Osteocyte (in vitro differentiated cells): ENCODE measurements around the gene PRR14. TPM values are rescaled to one million over a fixed set of nuclear protein-coding genes. Genes with fewer than 3 reads are reported as not detected.

Experiments
- DNase-seq: peaks from one replicate; pipeline ENCODE4 v3.0.0; 2021; ENCODE audit warnings: mixed read lengths; ENCODE audit not compliant: unreplicated experiment; ENCODE audit errors: extremely low spot score
- H3K27ac Mint-ChIP-seq: one replicate; pipeline ENCODE4 v1.8.0; 2021; ENCODE audit warnings: mild to moderate bottlenecking, mixed read lengths; ENCODE audit not compliant: unreplicated experiment
- H3K27me3 Mint-ChIP-seq: one replicate; pipeline ENCODE4 v1.8.0; 2021; ENCODE audit warnings: mixed read lengths; ENCODE audit not compliant: unreplicated experiment
- H3K36me3 Mint-ChIP-seq: one replicate; pipeline ENCODE4 v1.8.0; 2021; ENCODE audit warnings: mixed read lengths; ENCODE audit not compliant: unreplicated experiment
- H3K4me1 Mint-ChIP-seq: one replicate; pipeline ENCODE4 v1.8.0; 2021; ENCODE audit warnings: mixed read lengths; ENCODE audit not compliant: unreplicated experiment
- H3K4me3 Mint-ChIP-seq: one replicate; pipeline ENCODE4 v1.8.0; 2021; ENCODE audit warnings: mild to moderate bottlenecking, moderate library complexity, mixed read lengths; ENCODE audit not compliant: unreplicated experiment
- H3K9me3 Mint-ChIP-seq: one replicate; pipeline ENCODE4 v1.8.0; 2021; ENCODE audit warnings: mixed read lengths; ENCODE audit not compliant: unreplicated experiment
- total RNA-seq: library from RNA; stranded (reverse); gene quantifications from 2 replicates; pipeline ENCODE4 v1.2.1, GENCODE V29; 2021
- TF ChIP-seq, protein P1 (sequence below): fragments of 200-600 bp; sonication (generic); IDR thresholded peaks from 2 replicates; pipeline ENCODE4 v1.5.0; 2021; ENCODE audit warnings: antibody characterized with exemption, mild to moderate bottlenecking, moderate library complexity

The PRR14 gene
- total RNA-seq, 1 donor from 2014 or later, result 52.0 TPM

DNA sequence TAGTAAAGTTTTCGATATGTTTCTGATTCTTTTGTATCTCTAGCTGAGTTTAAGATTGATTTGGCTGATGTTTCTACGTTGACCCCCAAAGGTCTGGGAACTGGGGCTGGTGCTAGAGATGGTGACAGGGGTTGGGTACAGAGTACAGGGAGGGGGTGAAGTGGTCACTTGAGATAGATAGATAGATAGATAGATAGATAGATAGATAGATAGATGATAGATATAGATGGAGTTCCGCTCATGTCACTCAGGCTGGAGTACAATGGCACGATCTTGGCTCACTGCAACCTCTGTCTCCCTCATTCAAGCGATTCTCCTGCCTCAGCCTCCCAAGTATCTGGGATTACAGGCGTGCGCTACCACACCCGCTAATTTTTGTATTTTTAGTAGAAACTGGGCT lies 5.6 kb downstream of the PRR14 start:
- TF ChIP-seq, protein P1, sequence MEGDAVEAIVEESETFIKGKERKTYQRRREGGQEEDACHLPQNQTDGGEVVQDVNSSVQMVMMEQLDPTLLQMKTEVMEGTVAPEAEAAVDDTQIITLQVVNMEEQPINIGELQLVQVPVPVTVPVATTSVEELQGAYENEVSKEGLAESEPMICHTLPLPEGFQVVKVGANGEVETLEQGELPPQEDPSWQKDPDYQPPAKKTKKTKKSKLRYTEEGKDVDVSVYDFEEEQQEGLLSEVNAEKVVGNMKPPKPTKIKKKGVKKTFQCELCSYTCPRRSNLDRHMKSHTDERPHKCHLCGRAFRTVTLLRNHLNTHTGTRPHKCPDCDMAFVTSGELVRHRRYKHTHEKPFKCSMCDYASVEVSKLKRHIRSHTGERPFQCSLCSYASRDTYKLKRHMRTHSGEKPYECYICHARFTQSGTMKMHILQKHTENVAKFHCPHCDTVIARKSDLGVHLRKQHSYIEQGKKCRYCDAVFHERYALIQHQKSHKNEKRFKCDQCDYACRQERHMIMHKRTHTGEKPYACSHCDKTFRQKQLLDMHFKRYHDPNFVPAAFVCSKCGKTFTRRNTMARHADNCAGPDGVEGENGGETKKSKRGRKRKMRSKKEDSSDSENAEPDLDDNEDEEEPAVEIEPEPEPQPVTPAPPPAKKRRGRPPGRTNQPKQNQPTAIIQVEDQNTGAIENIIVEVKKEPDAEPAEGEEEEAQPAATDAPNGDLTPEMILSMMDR, result no peak
- Mint-ChIP-seq H3K27me3 (no peaks in the 10 kb centered on the region), H3K4me3 (peak overlapping the region; percentile 35), H3K27ac (peak overlapping the region; percentile 94), H3K9me3 (no peaks in the 10 kb centered on the region), H3K36me3 (peaks cover 13% of the 10 kb centered on the region), H3K4me1 (peaks cover 42% of the 10 kb centered on the region)
- no peak for DNase-seq

DNA sequence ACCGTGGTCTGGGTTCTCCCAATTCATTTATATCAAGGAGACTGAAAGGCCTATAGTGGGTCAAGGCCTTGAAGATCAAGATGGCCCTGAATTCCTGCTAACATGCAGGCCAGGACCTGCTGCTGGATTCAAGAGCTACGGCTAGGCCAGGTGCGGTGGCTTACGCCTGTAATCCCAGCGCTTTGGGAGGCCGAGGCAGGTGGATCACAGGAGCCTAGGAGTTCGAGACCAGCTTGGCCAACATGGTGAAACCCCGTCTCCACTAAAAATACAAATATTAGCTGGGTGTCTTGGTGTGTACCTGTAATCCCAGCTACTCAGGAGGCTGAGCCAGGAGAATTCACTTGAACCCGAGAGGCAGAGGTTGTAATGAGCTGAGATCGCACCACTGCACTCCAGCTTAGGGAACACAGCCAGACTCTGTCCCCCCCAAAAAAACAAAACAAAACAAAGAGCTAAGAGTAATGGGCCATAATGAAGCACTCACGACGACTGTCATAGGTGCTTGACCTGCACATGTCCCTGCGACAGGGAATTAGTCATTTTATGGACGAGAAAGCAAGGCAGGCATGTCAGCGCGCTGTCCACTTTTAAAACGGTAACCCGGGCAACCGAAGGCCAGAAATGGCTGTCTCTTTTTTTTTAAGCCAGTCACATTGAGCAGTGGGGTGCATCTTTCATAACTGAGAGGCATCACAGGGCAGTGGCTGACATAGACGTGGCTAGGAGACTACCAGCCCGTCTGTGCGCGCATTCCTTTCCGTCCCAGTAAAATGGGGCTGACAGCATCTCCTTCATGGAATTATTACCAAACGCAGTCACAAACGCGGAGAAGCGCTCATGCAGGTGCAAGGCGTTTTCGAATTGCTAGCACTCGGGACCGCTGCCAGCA lies 6.5 kb downstream of the PRR14 start:
- peak overlapping the region; percentile 75 for H3K4me3 Mint-ChIP-seq
- H3K9me3 Mint-ChIP-seq, result no peaks in the 10 kb centered on the region
- peaks cover 41% of the 10 kb centered on the region for H3K4me1 Mint-ChIP-seq
- H3K27ac Mint-ChIP-seq, result peak overlapping the region; percentile 94
- DNase-seq, result no peak
- H3K36me3 Mint-ChIP-seq, result peaks cover 13% of the 10 kb centered on the region
- TF ChIP-seq, protein P1, result no peak
- H3K27me3 Mint-ChIP-seq, result no peaks in the 10 kb centered on the region

DNA sequence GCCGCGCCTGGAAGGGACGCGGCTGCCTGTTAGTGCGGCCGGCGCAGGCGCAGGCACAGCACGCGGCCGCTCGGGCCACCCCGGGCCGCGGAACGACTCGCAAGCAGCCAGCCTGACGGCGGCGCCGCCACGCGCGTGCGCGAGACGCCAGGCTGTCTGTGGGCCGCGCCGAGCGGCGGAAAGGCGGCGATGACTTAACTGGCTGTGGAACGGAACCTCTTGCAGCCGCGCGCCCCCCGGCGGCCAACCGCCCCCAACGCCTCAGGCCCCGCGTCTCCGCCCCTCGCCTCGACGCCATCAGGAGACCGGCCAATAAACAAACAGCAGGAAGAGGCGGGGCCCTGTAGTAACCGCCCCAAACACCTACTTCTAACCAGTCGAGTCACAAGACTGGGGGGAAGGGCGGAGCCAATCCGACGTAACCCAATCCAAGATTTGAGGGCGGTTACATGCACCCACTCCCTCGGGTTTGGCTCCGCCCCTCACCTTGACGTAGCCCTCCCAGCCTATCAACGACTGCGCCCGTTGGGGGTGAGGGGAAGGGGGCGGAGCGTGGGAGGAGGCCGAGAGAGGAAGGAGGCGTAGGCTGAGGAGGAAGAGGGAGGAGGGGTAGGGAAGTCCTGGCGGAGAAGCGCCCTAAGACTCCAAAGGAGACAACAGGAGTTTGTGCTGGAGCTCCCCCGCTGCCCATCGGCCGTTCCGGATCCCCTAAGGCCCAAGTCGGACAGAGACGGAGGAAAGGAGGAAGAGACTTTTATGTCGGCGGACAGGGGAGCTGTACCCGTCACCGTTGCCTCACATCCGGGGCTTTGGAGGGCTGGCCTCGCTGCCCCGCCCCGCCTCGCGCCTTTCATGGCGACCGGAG lies 7.3 kb downstream of the PRR14 start, which contains the start of gene FBRS:
TSS of gene FBRS (plus strand) at position 566 of the 865 bp plus-strand sequence. CDS start 1,088 bp downstream, outside the sequence.
- Mint-ChIP-seq H3K9me3 (no peaks in the 10 kb centered on the region), H3K27me3 (no peaks in the 10 kb centered on the region), H3K4me1 (peaks cover 32% of the 10 kb centered on the region), H3K36me3 (peaks cover 8% of the 10 kb centered on the region), H3K4me3 (peak within 1 kb of the TSS; percentile 98), H3K27ac (peak within 1 kb of the TSS; percentile 100)
- DNase-seq, result peak; percentile 100
- TF ChIP-seq, protein P1, result peak; percentile 79

DNA sequence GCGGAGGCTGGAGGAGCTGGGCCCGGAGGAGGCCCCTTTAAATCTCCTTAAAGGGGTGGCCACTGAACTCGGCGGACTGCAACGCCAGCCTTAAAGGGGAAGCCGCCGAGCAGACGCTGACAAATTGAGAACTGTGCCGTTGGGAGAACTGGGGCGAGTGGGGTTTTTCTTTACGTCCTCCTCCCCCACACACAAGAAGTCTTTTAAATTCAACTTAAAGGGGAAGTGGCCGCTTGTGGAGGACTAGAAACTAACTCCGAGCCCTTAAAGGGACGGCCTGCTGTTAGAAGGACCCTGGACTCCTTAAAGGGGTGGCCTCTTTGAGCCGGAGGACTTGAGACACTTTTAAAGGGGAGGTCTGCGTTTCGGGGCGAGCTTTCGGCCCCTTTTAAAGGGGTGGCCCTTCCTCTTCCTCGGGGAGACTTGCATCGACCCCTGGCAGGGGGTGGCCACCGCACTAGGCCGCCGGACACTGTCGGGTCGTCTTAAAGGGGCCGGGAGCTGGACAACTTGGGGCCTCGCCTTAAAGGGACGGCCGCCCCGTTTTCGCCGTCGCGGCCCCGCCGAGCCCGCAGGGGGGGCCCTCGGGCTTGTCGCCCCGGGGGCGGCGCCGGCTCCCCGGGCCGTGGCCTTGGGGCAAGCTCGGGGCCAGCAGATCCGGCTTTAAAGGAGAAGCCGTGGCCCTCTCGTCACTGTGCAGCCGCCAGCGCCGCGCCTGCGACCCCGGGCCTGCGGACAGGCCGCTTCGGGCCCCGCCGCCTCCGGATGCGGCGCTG lies 8.2 kb downstream of the PRR14 start:
- Mint-ChIP-seq H3K4me1 (peaks cover 37% of the 10 kb centered on the region), H3K9me3 (no peaks in the 10 kb centered on the region), H3K36me3 (peaks cover 16% of the 10 kb centered on the region), H3K27me3 (no peaks in the 10 kb centered on the region), H3K4me3 (peak overlapping the region; percentile 98), H3K27ac (peak overlapping the region; percentile 100)
- TF ChIP-seq, protein P1, result peak; percentile 22
- peak; percentile 91 for DNase-seq
